DND-41 (cell line): ENCODE results near the gene GABRG3.

Experiments used
- ATAC-seq: fragments of 200-7000 bp; cut with Tn5 transposase; 3 replicates; pipeline ENCODE4 v1.9.1; 2021; ENCODE audit warnings: low read depth; ENCODE audit not compliant: insufficient read depth
- DNase-seq: peaks from one replicate; pipeline ENCODE4 v3.0.0-alpha.2; 2020
- H2AFZ ChIP-seq: 2 replicates; pipeline ENCODE4 v1.6.0; 2012; ENCODE audit warnings: low read depth, low read length
- H3K27ac ChIP-seq: 2 replicates; pipeline ENCODE4 v1.5.1; 2012; ENCODE audit warnings: low read length, inconsistent platforms
- H3K27me3 ChIP-seq: fragments of 200-600 bp; sonication (generic); 2 replicates; pipeline ENCODE4 v1.6.0; 2012; ENCODE audit warnings: low read length, mild to moderate bottlenecking, inconsistent platforms; ENCODE audit not compliant: insufficient read depth, poor library complexity
- H3K36me3 ChIP-seq: 2 replicates; pipeline ENCODE4 v1.5.1; 2012; ENCODE audit warnings: low read length, inconsistent platforms; ENCODE audit not compliant: insufficient read depth
- H3K4me1 ChIP-seq: 2 replicates; pipeline ENCODE4 v1.5.1; 2012; ENCODE audit warnings: mild to moderate bottlenecking, low read length; ENCODE audit not compliant: insufficient read depth
- H3K4me2 ChIP-seq: 2 replicates; pipeline ENCODE4 v1.6.0; 2012; ENCODE audit warnings: mild to moderate bottlenecking, moderate library complexity, low read length, inconsistent platforms; ENCODE audit not compliant: insufficient read depth
- H3K4me3 ChIP-seq, 2 experiments: fragments of 200-600 bp in 1 of 2; shearing (Covaris generic) in 1 of 2; 2 replicates each; pipeline ENCODE4 v1.5.1; 2012 to 2016; ENCODE audit warnings: inconsistent platforms in 2 of 2, low read length in 2 of 2, mild to moderate bottlenecking in 2 of 2, low read depth in 1 of 2, moderate library complexity in 1 of 2
- H3K79me2 ChIP-seq: 2 replicates; pipeline ENCODE4 v1.6.0; 2012; ENCODE audit warnings: low read length, inconsistent platforms; ENCODE audit not compliant: insufficient read depth
- H3K9ac ChIP-seq: 2 replicates; pipeline ENCODE4 v1.6.0; 2012; ENCODE audit warnings: low read depth, mild to moderate bottlenecking, inconsistent platforms, low read length, moderate library complexity
- H3K9me3 ChIP-seq: 2 replicates; pipeline ENCODE4 v1.5.1; 2012; ENCODE audit warnings: low read length, moderate library complexity, mild to moderate bottlenecking, inconsistent platforms; ENCODE audit not compliant: insufficient read depth, severe bottlenecking
- H4K20me1 ChIP-seq: 2 replicates; pipeline ENCODE4 v1.6.0; 2012; ENCODE audit warnings: low read length; ENCODE audit not compliant: insufficient read depth
- EZH2 ChIP-seq: IDR thresholded peaks from 3 replicates; pipeline ENCODE4 v1.6.1; 2012; ENCODE audit warnings: borderline replicate concordance, low read depth, mild to moderate bottlenecking, moderate library complexity, low read length, inconsistent platforms; ENCODE audit not compliant: severe bottlenecking
- TF ChIP-seq, protein P1 (sequence below): IDR thresholded peaks from 2 replicates; pipeline ENCODE4 v1.5.1; 2012; ENCODE audit warnings: borderline replicate concordance, low read length, moderate library complexity, mild to moderate bottlenecking; ENCODE audit not compliant: poor library complexity, severe bottlenecking; ENCODE audit errors: extremely low read depth

Gene GABRG3

DNA sequence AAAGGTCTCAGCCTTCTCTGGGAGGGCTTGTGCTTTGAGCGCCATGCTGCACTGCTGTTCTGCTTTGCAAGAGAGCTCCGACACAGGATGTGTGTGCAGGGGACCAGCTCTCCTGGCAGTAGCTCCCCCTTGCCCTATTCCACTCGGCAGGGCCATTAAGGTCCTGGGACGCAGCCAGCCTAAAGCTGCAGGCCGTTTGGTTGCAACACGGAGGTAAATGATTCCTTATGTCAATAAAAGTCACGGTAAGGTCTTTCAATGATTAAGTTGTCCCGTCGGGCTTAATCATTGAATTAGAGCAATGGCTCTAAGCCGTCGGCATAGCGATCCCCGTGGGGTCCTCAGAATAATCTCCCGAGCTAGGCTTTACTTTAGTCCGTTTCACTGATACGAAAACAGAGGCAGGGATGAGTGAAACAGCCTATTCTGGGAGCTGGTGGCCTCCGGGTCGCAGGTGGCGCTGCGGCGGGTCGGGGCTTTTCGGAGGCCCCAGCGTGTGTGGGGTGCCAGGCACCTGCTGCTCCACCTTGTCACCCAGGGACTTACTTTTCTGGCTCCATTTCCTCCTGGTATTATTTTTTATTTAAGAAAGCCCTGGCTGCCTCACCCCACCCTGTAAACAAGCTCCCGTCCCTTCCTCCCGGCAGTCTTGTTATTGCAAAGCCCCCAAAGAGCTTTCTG, 603.0 kb downstream of the GABRG3 start:
- Histone ChIP-seq H3K27me3 (no peaks in the 10 kb centered on the region), H2AFZ (no peak overlapping the region), H3K27ac (no peak overlapping the region), H3K9me3 (no peaks in the 10 kb centered on the region), H4K20me1 (no peaks in the 10 kb centered on the region), H3K4me2 (no peak overlapping the region), H3K4me1 (no peaks in the 10 kb centered on the region), H3K4me3 (no peak overlapping the region), H3K9ac (no peak overlapping the region), H3K36me3 (no peaks in the 10 kb centered on the region), H3K79me2 (no peaks in the 10 kb centered on the region)
- DNase-seq: no peak
- ATAC-seq: no peak
- no peak for TF ChIP-seq EZH2
- TF ChIP-seq, protein P1, sequence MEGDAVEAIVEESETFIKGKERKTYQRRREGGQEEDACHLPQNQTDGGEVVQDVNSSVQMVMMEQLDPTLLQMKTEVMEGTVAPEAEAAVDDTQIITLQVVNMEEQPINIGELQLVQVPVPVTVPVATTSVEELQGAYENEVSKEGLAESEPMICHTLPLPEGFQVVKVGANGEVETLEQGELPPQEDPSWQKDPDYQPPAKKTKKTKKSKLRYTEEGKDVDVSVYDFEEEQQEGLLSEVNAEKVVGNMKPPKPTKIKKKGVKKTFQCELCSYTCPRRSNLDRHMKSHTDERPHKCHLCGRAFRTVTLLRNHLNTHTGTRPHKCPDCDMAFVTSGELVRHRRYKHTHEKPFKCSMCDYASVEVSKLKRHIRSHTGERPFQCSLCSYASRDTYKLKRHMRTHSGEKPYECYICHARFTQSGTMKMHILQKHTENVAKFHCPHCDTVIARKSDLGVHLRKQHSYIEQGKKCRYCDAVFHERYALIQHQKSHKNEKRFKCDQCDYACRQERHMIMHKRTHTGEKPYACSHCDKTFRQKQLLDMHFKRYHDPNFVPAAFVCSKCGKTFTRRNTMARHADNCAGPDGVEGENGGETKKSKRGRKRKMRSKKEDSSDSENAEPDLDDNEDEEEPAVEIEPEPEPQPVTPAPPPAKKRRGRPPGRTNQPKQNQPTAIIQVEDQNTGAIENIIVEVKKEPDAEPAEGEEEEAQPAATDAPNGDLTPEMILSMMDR: no peak

DNA sequence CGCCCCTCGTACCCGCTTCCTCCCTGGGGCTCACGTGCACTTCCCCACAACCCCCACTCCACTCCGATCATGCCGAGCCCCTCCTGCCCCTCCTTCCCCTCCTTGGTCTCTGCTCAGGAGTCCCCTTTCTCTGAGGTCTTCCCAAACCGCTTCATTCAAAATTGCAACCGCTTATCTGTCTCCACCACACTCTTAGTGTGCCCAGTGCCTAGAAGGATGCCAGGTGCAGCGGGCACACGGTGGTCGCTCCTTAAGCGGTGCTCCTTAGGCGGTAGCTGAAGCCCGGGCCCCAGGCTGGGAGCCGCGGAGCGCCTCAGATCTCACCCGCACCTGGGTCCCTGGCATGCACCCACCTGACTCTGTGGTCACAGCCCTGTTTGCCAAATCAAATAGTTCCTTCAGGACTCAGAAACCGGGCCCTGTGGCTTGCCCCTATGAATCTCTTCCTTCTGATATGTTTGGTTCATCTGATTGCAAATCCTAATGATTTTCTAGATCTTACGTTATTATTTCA, 603.6 kb downstream of the GABRG3 start:
- H3K27ac ChIP-seq: no peak overlapping the region
- no peak overlapping the region for H3K9ac ChIP-seq
- H3K4me2 ChIP-seq: no peak overlapping the region
- no peak for ATAC-seq
- no peaks in the 10 kb centered on the region for H3K36me3 ChIP-seq
- DNase-seq: no peak
- H3K4me3 ChIP-seq: no peak overlapping the region
- H3K9me3 ChIP-seq: no peaks in the 10 kb centered on the region
- TF ChIP-seq, protein P1: no peak
- TF ChIP-seq EZH2: no peak
- H3K27me3 ChIP-seq: no peaks in the 10 kb centered on the region
- no peak overlapping the region for H2AFZ ChIP-seq
- H3K4me1 ChIP-seq: no peaks in the 10 kb centered on the region
- no peaks in the 10 kb centered on the region for H3K79me2 ChIP-seq
- H4K20me1 ChIP-seq: no peaks in the 10 kb centered on the region

DNA sequence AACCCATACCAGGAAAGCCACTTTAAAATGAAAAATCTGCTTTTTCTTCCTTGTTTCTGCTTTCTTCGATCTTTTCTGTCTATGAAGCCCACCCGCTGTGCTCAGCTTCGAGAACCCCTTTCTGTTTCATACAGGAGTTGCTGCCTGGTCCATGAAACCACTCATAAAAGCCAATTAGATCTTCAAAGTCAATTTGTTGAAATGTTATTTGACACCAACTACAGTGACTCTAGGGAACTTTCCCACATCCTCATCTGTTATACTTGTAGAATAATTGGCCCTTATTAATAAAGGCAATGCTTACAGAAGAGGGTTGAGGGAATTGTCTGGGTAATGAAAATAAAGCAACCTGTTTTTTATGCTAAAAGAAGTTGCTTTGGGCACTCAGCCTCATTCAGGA, 604.5 kb downstream of the GABRG3 start:
- no peak overlapping the region for H3K4me2 ChIP-seq
- H3K4me3 ChIP-seq: no peak overlapping the region
- TF ChIP-seq, protein P1: no peak
- no peak for TF ChIP-seq EZH2
- no peaks in the 10 kb centered on the region for H3K27me3 ChIP-seq
- no peaks in the 10 kb centered on the region for H3K79me2 ChIP-seq
- DNase-seq (no peak), ATAC-seq (no peak)
- no peaks in the 10 kb centered on the region for H3K9me3 ChIP-seq
- H3K27ac ChIP-seq: no peak overlapping the region
- H3K4me1 ChIP-seq: no peaks in the 10 kb centered on the region
- no peak overlapping the region for H2AFZ ChIP-seq
- no peak overlapping the region for H3K9ac ChIP-seq
- H3K36me3 ChIP-seq: no peaks in the 10 kb centered on the region
- no peaks in the 10 kb centered on the region for H4K20me1 ChIP-seq
